Spinal cord (tissue), 10 donors: ENCODE data around the gene PHPT1. TPM values are rescaled to one million over a fixed set of nuclear protein-coding genes. Genes with fewer than 3 reads are reported as not detected.

Experiments used
- DNase-seq, 6 donors: peaks; one replicate each; pipeline versions ENCODE4 v3.0.0 to v3.0.0-alpha.2; 2013 to 2015; ENCODE audit warnings: low spot score in 6 of 6, low read depth in 4 of 6
- H3K27ac ChIP-seq: one replicate; pipeline ENCODE4 v1.5.1; 2013; ENCODE audit warnings: low read depth, low read length, control low read depth
- H3K27me3 ChIP-seq: one replicate; pipeline ENCODE4 v1.6.1; 2013; ENCODE audit warnings: low read length; ENCODE audit not compliant: control insufficient read depth, insufficient read depth
- H3K36me3 ChIP-seq: one replicate; pipeline ENCODE4 v1.6.1; 2013; ENCODE audit warnings: low read length; ENCODE audit not compliant: control insufficient read depth, insufficient read depth
- H3K4me1 ChIP-seq: one replicate; pipeline ENCODE4 v1.6.1; 2013; ENCODE audit warnings: low read length; ENCODE audit not compliant: control insufficient read depth, insufficient read depth
- H3K4me3 ChIP-seq: one replicate; pipeline ENCODE4 v1.5.1; 2013; ENCODE audit warnings: low read depth, low read length, control low read depth
- H3K9me3 ChIP-seq: one replicate; pipeline ENCODE4 v1.6.1; 2013; ENCODE audit warnings: low read length; ENCODE audit not compliant: control insufficient read depth, insufficient read depth
- WGBS: methylation state at CpG from one replicate; pipeline ENCODE4 v1.1.5; 2013; ENCODE audit warnings: missing lambda C conversion rate; ENCODE audit not compliant: insufficient coverage; 5-methylcytosine and 5-hydroxymethylcytosine counted together
- polyA plus RNA-seq, 2 donors: library from polyadenylated mRNA; unstranded; fragments of 120-200 nt; gene quantifications; one replicate each; pipeline ENCODE4 v1.2.1, GENCODE V29; 2013; ENCODE audit not compliant: insufficient read length in 2 of 2
- total RNA-seq, 2 donors: library from RNA; depleted of rRNA in 1 of 2; stranded (reverse); fragments of 120-200 nt in 1 of 2; fragments of >200 nt in 1 of 2; gene quantifications; one replicate each; pipeline versions ENCODE4 v1.2.3 to v1.2.4, GENCODE V29; 2013 to 2014
- donor health status: healthy.

PHPT1 gene
- total and polyA plus RNA-seq, 4 donors: 81.6 to 200 (median 187) TPM

DNA sequence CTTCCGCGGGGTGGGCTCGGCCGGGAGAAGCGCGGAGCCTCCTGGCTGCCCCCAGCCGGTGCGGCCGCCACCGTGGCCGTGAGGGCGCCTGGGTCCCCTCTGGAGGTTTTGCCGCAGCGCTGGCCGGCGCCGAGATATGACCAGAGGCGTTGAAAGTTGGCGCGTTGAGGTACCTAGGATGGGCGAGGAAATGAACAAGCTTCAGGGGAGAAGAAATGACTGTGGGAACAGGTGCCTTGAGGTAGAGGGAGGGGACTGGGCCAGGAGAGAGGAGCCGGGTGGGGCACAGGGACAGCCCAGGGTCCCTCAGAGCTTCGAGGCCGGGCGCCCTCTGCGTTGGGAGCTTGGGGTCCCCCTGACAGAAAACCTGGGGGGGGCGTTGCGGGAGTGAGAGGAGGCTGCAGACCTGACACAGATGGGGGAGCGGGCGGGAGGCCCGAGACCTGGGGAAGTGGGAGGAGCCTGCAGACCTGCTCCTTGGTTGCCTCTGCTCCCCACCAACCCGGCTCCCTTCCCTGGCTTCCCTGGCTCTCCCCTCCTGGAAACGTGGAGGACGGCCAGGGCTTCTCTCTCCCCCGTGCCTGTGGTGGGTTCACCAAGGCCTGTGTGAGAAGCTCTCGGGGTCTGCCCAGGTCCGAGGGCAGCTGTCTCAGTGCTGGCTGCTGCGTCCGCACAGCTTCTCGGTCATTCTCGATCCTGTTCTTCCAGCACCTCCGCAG, 27.2 kb upstream of the PHPT1 start:
- Histone ChIP-seq H3K27me3 (no peaks in the 10 kb centered on the region), H3K36me3 (peaks cover 60% of the 10 kb centered on the region), H3K4me1 (peaks cover 14% of the 10 kb centered on the region), H3K27ac (no peak overlapping the region), H3K9me3 (no peaks in the 10 kb centered on the region), H3K4me3 (no peak overlapping the region)
- no peak for DNase-seq
- 57% methylated on average over 39 of the region's 42 CpGs for WGBS

DNA sequence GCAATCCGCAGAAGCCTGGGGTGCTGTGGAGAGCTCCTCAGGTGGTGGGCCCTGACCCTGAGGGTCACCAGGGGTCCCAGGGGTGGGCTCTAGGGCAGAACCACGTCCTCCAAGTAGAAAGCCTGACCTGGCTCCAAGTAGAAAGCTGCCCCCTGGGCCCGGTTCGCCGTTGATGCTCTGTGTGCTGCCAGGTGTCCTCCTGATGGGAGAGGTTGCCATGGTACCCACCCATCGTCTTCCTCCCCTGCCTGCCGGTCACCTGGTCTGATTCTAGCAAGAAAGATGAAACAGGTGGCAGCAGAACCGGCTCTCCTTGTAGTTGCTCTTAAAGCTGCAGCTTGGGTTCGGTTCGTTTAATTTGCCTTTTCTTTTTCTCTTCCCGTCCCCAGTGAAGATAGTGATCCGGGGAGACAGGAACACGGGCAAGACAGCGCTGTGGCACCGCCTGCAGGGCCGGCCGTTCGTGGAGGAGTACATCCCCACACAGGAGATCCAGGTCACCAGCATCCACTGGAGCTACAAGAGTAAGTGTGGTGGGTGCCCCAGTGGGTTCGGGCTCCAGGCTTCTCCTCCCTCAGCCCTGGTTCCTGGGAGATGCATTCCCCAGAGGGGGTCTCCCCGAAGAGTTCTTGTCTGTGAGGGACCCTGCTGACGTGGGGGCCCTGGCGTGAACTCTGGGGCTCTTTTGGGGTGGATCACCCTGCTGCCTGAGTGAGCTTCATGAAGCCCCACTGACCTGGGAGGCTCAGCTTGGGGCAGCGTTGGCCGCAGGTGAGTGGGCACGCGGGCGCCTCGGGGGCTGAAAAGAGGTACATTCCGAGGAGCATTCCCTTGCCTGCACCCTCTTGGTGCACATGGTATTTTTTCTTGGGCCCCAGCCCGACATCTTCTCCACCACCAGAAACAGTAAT, 25.8 kb upstream of the PHPT1 start:
- Histone ChIP-seq H3K4me1 (peaks cover 14% of the 10 kb centered on the region), H3K27ac (no peak overlapping the region), H3K36me3 (peaks cover 65% of the 10 kb centered on the region), H3K9me3 (no peaks in the 10 kb centered on the region), H3K4me3 (no peak overlapping the region), H3K27me3 (no peaks in the 10 kb centered on the region)
- WGBS: 87% methylated on average over 19 of the region's 30 CpGs
- DNase-seq: no peak

DNA sequence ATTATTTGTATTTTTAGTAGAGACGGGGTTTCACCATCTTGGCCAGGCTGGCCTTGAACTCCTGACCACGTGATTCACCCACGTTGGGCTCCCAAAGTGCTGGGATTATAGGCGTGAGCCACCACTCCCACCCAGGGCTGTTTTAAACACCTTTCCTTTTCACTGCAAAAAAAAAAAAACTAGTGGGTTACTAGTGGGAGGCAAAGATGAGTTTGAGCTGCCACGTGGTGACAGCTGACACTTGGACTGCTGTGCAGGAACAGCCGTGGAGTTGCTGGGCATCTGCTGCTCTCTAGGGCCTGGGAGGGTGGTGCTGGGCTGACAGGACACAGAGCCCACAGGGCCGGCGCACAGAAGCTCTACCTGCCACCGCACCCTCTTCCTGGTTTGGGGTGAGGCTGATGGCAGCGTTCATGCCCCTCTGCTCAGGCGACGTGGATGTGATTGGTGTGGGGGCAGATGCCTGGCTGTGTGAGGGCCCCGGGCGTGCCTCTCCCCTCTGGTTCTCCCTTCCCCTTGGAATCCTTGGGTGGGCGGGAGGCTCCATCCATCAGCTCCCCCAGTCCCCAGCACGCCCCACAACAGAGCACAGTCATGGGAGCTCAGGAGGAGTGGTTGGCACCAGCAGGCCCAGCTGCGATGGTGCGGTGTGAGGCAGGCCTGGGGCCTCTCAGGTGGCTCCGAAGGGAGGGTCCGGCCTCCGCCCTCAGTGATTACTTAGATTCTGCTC, 24.5 kb upstream of the PHPT1 start:
- no peaks in the 10 kb centered on the region for H3K27me3 ChIP-seq
- DNase-seq: no peak
- H3K27ac ChIP-seq: no peak overlapping the region
- 92% methylated on average over 12 of the region's 21 CpGs for WGBS
- H3K4me1 ChIP-seq: peaks cover 14% of the 10 kb centered on the region
- H3K9me3 ChIP-seq: no peaks in the 10 kb centered on the region
- no peak overlapping the region for H3K4me3 ChIP-seq
- H3K36me3 ChIP-seq: peaks cover 78% of the 10 kb centered on the region

DNA sequence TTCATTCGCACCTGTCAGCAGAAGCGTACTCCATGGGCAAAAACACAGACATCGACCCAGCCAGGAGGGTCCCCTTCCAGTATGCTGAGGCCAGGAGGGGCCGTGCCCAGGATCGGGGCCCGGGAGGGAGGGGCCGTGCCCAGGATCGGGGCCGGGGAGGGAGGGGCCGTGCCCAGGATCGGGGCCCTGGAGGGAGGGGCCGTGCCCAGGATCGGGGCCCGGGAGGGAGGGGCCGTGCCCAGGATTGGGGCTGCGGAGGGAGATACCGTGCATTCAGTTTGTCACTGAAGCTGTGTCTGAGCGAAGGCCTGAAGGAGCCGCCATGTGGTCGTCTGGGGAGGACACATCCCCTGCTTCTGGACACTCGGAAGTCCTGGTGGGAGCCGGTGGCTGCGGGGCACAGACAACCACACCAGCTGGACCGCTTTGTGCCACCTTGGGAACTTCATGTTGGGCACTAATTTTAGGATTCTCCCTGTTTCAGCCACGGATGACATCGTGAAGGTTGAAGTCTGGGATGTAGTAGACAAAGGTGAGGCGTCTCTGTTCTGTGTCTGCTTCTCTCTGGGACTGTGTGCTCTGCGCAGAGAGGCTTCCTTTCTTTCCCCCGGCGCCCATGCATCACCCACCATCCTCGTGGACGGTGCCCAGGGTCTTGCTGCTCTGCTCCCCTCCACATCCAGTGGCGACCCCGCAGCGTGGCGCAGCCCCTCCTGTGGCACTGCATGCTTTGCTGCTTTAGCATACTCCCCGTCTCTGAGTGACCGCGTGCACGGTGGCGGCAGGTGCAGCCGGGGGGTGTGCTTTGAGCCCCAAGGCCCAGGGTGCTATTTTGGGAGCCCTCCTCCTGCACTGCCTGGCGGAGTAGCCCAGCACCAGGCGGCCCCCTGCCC, 23.7 kb upstream of the PHPT1 start:
- H3K4me3 ChIP-seq: no peak overlapping the region
- peaks cover 87% of the 10 kb centered on the region for H3K36me3 ChIP-seq
- H3K27ac ChIP-seq: no peak overlapping the region
- no peak for DNase-seq
- H3K4me1 ChIP-seq: peaks cover 14% of the 10 kb centered on the region
- WGBS: 92% methylated on average over 40 of the region's 44 CpGs
- H3K27me3 ChIP-seq: no peaks in the 10 kb centered on the region
- no peaks in the 10 kb centered on the region for H3K9me3 ChIP-seq

DNA sequence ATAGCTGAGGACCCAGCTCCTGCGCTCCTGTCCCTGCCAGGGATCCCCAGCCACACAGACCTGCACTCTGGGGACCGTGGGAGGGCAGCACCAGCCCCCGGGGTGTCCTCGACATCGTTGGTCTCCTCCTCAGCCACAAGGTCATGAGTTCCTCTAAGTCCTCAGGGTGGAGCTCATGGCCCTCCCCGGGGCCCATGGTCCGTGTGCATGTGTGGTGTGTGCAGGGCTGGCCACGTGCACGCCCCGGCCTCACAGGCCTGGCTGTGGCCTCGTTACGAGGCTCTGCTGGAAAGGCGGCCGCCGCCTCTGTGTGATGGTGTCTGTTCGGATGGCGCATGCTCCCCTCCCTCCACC, 23.0 kb upstream of the PHPT1 start:
- Histone ChIP-seq H3K27me3 (no peaks in the 10 kb centered on the region), H3K27ac (no peak overlapping the region), H3K36me3 (peaks cover 93% of the 10 kb centered on the region), H3K4me3 (no peak overlapping the region), H3K9me3 (no peaks in the 10 kb centered on the region), H3K4me1 (peaks cover 8% of the 10 kb centered on the region)
- DNase-seq: no peak
- WGBS: 94% methylated on average over 17 of the region's 17 CpGs

DNA sequence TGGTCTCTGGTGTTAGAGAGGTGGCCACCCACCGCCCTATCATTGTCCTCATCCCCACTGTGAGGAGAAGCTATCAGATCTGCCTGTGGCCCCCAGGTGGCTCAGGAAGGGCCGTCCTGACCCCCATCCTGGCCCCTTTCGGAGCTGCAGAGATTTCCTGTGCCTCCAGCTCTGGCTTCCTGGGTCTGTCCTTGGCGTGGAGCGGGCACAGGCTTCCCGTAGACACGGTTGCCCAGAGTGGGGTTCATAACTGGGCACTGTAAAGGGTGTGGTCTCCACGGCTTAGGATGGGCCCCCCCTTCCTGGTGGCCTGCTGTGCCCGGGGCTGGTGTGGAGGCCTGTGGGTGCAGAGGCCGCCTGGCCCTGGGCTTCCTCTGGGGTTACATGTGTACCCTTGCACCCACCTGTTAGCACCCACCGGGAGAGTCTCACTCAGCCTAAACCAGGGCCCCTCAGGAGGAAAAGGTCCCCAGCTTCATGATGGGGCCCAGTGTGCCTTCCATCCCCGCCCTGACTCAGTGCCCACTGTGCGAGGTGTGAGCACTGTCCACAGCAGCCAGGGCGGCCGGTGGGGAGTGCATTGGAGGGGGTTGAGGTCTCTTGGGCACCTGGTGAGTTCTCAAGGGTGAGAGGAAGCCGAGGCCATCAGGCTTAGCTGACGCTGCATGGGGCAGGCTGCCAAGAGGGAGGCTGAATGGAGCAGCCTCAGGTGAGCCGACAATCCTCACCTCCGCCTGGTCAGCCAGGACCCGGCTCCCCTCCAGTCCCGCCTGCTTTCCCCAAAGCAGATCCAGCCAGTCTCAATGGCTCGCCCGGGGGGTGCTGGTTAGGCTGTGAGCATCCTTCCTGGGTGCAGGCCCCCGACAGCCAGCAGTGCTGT, 22.3 kb upstream of the PHPT1 start:
- no peak overlapping the region for H3K4me3 ChIP-seq
- no peak overlapping the region for H3K27ac ChIP-seq
- peaks cover 5% of the 10 kb centered on the region for H3K4me1 ChIP-seq
- H3K36me3 ChIP-seq: peaks cover 98% of the 10 kb centered on the region
- DNase-seq: no peak
- H3K9me3 ChIP-seq: no peaks in the 10 kb centered on the region
- 95% methylated on average over 23 of the region's 24 CpGs for WGBS
- no peaks in the 10 kb centered on the region for H3K27me3 ChIP-seq

DNA sequence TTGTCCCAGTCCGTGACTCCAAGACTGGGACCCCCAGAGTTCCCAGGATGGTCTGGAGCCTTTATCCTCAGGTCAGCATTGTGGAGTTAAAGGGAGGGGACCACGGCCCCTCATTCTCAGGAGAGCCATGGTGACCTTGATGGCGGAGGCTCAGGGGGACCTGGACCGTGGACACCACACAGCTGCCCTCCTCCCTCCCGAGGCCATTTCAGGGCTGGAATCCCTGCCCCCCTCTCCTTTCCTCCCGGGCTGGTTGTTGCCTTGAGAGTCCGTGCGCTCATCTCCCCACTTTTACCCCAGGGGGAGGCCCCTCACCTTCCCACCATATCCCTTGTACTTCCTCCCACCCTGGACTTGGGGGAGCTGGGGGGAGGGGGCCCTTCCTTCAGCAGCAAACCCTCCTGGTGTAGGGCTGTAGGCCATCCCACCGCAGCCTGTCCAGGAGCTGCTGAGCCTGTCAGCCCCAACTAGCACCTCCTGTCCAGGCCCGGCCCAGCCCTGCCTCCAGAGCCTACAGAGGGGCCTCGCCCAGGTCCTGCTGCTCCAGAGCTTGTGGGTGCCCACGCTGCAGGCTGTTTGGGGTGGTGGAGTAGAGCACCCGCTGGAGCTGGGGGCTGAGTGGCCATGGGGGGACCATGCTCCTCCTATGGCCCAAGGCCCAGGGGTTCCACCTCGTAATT, 21.3 kb upstream of the PHPT1 start:
- H3K4me1 ChIP-seq: no peaks in the 10 kb centered on the region
- no peak overlapping the region for H3K4me3 ChIP-seq
- WGBS: 93% methylated on average over 11 of the region's 14 CpGs
- no peaks in the 10 kb centered on the region for H3K27me3 ChIP-seq
- peaks cover 100% of the 10 kb centered on the region for H3K36me3 ChIP-seq
- DNase-seq: no peak
- H3K9me3 ChIP-seq: no peaks in the 10 kb centered on the region
- no peak overlapping the region for H3K27ac ChIP-seq

DNA sequence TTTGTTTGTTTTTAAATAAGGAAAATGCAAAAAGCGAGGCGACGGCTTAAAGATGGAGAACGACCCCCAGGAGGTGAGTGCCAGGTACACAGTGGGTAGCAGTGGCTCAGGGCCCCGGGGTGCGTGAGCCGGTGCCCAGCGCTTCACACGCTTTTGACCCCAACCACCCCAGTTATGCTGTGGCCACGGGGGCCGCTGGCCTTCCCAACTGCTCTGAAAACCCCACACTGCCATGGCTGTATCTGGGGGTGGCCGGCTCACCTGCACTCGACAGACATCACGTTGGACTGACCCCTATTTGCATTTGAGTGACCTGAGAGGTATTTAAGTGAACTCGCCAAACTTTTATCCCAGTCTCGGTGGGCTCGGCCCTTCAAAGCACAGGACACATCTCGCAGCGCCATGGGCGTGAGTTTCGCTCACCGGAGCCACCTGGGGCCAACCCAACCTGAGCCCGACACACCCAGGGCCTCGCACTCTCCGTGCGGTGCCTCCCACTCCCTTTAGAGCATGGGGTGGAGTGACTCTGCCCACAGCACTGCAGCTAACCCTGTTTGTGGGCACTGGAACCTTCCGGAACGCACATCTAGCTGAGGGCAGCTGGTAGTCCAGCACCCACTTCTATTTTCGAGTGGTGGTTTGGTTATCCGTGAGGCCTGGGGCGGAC, 20.6 kb upstream of the PHPT1 start:
- no peak overlapping the region for H3K27ac ChIP-seq
- no peaks in the 10 kb centered on the region for H3K4me1 ChIP-seq
- peaks cover 100% of the 10 kb centered on the region for H3K36me3 ChIP-seq
- no peak for DNase-seq
- WGBS: 95% methylated on average over 28 of the region's 31 CpGs
- no peak overlapping the region for H3K4me3 ChIP-seq
- H3K27me3 ChIP-seq: no peaks in the 10 kb centered on the region
- H3K9me3 ChIP-seq: no peaks in the 10 kb centered on the region
